ENCODE data around the gene SPATA19.

Gene SPATA19

DNA sequence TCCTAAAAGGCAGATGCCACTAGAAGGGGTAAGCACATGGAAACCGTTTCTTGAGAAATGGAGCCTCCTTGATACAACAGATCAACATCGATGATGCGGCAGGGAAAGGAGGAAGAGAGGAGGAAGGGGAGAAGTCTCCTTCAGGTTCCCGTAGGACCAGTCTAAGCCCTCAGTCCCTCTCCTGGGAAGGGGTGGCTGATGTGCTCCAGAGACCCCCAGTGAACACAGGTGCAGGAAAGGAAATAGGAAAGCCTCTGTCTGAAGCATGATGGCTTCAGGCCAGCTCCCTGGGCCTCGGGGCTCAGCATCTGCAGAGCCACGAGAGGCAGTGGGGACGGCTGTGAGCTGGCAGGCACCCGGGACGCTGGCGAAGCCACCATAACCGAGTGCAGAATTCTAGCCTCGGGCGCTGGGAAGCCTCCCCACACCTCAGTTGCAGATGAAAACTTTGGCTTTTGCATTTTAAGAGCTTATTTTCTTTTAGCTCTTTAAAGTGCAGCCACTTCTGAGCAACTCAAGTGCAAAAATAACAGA, 1.8 kb downstream of the SPATA19 start:
- TF ChIP-seq GATA3 (IDR thresholded peaks at IDR 0.05; ENCODE audit: low read depth, low read length), result no peak
- TF ChIP-seq GATA2 (IDR thresholded peaks at IDR 0.05; ENCODE audit: low read depth, low read length), result no peak

DNA sequence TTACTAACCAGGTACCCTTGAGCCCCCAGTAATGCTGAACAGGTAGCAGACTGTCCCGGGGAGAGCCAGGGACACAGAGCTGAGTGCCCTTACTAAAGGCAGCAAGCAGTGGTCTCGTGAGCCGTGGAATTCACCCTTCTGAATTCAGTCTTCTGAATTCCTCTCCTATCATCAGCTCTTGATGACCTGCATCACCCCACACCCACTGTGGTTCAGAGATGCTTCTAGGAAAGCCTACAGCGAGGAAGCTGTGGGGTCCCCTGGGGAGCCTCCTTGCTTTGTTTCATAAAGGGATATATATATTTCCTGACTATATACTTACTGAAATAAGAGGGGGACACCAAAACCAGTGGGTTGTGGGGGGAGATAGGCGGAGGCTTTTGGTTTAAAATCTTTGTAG, 2.6 kb downstream of the SPATA19 start:
- no peak for TF ChIP-seq GATA3 (IDR thresholded peaks at IDR 0.05; ENCODE audit: low read depth, low read length)
- no peak for TF ChIP-seq GATA2 (IDR thresholded peaks at IDR 0.05; ENCODE audit: low read depth, low read length)

DNA sequence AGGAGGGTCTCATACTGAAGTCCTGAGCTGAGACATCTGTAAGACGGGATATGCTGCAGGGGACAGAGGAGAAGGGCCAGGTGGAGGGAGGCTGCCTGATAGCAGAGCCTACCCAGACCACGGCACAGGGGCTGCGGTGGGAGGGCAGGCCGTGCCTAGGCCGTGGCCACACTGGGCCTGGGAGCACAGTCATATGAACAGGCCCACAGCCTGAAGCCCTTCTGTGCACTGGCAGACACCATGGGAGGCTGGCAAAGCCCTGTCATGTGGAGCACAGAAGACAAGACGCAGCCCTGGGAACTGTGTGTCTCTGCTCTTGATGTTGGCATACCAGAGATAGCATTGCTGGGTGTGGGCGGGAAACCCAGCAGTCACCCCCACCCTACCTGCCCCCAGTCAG, 3.3 kb downstream of the SPATA19 start:
- TF ChIP-seq GATA2 (IDR thresholded peaks at IDR 0.05; ENCODE audit: low read depth, low read length), result no peak
- TF ChIP-seq GATA3 (IDR thresholded peaks at IDR 0.05; ENCODE audit: low read depth, low read length), result no peak

DNA sequence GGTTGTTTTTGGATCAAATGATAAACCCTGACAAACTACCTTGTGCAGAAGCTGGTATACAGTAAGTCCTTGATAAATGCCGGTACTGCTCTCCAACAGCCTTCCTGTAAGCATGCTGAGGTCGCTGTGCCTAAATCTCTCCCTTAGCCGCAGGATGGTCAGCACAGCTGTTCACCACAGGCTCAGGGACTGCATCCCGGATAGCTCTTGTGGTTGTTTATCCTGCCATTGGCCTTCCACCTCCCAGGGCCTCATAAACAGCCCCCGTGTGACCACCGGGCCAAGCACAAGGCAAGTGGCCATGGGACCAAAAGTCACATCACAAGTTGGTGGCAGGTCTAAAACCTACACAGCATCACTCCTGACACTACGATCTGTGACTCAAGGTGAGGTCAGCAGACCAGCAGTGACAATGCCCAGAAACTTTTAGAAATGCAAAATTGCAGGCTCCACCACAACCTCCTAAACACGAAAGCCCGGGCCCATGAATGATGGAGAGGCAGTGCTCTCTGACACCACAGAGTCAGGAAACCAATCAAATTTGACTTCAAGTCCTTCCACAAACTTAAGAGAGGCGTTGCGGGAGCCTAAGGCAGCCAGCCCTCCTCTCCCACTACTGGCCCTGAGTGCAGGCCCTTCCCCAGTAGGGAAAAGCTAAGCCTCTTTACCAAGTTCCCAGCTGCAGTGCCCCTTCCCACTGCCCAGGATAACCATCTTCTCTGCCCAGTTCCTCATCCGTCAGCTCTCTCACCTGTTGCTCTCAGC, 3.9 kb downstream of the SPATA19 start:
- TF ChIP-seq GATA2 (IDR thresholded peaks at IDR 0.05; ENCODE audit: low read depth, low read length), result no peak
- no peak for TF ChIP-seq GATA3 (IDR thresholded peaks at IDR 0.05; ENCODE audit: low read depth, low read length)

DNA sequence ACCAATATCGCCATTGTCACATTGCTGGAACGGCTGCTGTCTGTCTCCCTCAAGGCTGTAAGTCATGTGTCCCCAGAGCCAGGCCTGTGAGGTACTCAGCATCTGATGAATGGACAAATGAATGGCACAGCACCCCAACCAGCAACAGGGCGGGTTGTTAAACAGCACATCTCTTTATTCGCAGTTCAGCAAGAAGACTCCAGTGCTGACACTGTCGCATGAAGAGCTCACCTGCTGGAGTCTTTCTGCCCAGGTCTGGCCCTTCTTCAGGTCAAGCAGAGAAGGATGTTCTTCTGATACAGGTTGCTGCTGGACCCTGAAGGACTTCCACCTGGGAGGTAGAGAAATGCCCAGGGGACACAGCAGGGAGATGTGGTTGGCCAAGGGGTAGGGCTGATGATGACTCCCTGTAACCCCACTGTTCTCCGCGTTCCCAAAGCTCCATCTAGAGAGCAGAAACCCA, 4.8 kb downstream of the SPATA19 start:
- no peak for TF ChIP-seq GATA3 (IDR thresholded peaks at IDR 0.05; ENCODE audit: low read depth, low read length)
- no peak for TF ChIP-seq GATA2 (IDR thresholded peaks at IDR 0.05; ENCODE audit: low read depth, low read length)

DNA sequence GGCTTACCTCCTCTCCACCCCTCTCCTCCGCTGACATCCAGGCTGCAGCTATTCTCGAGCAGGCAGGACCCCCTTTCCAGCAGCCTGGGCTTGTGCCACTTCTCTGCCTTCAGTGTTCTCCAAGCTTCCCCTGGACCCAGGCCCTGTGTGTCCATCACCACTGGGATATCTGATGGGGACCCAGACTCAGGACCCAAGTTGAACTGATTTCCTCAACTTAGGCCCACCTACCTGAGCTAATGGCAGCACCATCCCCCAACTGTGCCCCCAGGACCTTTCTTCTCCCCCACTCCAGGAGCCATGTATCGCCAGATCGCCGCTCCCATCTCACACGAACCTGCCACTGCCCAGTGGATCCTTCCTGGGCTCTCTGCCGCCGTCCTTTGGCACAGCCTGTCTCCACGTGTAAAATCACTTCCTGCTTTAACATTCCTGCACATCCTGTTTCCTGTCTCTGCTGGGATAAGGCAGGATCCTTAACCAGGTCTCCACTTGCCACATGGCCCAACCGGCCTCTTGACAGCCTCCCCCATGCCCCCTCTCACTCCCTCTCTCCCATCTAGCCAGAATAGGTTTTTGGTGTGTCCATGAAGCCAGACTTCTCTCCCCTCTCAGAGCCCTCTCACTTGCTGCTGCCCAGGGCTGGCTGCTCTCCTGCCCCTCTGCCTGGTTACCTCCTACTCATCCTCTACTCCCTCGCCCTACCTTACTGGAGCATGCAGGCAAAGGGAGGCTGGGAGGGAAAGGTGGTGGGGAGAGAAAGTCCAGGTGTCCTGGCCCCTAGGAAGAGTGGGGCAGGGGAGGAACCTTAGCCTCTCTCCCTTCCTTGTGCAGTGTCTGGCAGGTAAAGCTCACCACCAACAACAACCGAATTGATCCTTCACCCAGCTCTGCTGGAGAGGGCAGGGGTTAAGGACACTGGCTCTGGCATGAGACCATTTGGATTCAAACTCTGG, 9.4 kb downstream of the SPATA19 start:
- TF ChIP-seq GATA3 (IDR thresholded peaks at IDR 0.05; ENCODE audit: low read depth, low read length) (no peak), GATA2 (IDR thresholded peaks at IDR 0.05; ENCODE audit: low read depth, low read length) (no peak)

DNA sequence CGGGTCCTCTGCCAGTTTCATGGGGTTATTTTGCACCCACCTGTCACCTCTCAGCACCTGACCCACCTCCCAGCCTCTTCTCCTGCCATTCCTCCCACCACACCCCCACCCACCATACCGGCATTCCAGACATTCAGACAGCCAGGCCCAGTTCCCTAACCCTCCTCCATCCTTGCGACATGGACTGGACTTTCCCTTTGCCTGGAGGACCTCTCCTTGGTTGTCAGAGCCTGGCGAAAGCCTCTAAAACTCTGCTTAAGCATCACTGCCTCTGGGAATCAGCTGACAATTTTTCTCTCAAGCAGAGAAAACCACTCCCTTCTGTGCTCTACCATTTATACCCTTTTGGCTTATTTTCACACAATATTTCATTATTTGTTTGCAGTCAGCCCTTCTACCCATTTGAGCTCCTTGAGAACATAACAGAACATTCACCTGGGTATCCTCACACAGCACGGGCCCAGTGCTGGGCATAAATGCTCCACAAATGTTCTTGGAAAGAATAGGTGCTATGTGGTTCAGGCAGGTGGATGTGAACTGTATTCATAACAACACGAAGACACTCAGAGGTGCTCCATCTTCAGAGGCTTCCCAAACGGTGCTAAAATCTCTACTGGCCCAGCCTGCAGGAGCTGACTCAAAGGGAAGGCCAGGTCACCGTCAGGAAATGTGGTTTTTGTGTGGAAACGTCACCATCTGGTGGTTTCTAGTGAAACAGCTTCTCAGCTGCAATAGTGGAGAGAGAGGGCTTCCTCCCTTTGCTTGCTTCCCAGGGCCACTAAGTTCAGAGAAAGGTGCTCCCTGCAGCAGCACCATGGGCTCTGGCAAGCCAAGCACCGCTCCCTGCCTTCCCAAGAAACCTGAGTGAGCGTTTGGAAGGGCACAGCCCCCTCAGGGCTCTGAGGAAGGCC, 10.4 kb downstream of the SPATA19 start:
- TF ChIP-seq GATA3 (IDR thresholded peaks at IDR 0.05; ENCODE audit: low read depth, low read length), result no peak
- no peak for TF ChIP-seq GATA2 (IDR thresholded peaks at IDR 0.05; ENCODE audit: low read depth, low read length)

DNA sequence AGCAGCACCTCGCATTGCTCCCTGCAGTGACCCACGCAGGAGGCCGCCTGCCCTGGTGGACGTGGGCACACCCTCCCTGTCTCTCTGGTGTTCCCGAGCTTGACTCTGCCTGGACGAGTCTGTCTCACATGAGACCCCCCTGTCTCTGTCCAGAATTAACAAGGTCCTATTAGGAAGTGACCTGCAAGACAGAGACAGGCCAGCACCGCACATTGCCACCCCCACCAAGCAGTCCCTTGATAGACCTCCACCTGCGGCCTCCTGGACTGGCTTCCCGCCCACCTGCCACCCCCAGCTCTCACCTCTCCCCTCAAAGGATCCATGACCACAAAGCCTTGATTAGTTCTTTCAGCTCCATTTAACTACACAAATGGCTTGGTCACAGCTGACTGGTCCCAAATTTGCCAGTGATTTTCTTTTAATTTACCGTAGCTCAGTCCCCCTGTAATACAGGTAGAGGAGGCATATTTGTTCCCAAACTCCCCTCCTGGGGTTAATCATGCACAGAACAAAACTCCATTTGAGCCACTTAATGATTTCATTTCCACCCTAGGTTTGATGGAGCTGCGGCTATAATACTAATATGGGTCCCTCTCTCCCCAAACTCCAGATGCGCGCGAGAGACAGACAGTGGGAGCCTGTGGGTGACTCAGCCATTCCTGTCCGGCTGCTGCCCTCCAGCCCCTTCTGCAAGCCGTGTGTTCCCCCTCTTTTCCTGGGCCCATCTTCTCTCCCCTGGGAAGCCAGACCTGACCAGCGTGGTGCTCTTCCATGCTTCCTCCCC, 11.2 kb downstream of the SPATA19 start:
- TF ChIP-seq GATA3 (IDR thresholded peaks at IDR 0.05; ENCODE audit: low read depth, low read length) (no peak), GATA2 (IDR thresholded peaks at IDR 0.05; ENCODE audit: low read depth, low read length) (no peak)

DNA sequence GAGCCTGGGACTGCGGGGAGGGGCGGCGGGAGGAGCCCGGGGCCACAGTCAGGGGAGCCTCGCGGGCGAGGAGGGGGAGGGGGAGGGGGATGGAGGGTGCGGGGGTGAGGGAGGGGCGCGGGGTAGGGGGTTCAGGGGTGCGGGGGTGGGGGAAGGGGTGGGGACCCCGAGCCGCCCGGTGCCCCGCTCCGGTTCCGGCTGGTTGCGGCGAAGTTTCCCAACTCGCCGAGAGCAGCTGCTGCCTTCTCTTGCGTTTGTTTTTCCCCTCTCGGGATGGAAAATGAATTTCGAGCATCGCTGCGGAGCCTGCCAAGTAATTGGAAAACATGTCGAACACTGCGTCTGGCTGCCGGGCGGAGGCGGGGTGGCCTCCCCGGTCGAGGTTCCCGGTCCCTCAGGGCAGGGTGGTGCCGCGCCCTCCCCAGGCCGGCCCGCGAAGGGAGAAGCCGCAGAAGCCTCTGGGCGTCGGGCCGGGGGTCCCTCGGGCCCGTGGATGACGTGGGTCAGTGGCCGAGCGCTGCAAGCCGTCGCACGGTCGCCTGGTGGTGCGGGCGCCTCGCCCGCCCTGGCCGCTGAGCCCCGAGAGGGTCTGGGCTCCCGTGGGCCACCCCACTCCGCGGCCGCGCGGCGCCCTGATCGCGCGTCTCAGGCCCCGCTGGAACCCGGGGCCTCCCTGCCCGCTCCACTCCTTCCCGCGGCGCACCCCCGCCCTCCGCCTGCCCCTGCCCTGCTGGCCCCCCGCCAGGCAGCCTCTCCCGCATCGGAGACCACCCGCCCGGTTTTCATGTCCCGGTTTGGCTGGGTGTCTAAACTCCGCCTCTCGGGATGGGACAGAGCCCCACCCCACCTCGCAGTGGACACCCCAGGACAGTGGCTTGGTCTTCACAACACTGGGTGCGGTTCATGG, 12.1 kb downstream of the SPATA19 start:
- TF ChIP-seq GATA3 (IDR thresholded peaks at IDR 0.05; ENCODE audit: low read depth, low read length) (no peak), GATA2 (IDR thresholded peaks at IDR 0.05; ENCODE audit: low read depth, low read length) (no peak)

DNA sequence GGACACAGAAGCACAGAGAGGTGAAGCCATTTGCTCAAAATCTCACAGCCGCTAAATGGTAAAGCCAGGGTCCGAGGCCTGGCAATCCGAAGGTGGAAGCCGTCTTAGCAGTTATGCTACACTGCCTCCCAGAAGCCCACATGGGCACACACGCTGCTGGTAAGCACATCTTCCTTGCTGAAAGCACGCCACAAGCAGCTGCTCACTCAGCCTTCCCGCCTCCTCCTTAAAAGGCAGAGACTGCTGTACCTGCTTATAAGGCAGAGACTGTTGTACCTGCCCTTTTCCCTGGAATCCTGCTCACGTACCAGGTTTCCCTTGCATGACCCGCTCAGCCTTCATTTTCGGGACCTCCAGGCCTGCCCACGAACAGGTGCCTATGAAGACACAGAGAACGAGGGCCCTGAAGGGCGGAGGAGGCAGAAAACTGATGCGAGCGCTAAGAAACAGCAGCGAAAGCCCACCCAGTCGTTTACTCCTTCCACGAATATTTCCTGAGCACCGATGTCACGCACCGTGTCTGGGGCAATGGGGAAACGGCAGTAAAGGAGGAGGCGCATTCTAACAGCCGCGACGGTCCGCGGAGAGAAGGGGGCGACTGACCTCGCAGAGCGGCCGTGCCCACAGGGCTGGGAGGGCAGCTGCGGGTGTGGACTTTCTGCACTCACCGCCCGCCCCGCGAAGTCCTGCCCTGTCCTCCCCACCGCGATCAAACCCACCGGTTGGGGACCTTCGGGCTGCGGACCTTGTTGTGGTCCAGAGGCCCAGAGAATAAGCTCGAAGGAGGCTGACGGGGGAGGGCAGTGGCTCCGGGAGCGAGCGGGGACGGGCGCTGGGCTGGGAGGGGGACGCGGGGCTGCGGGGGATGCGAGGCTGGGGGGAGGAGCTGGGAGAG, 13.0 kb downstream of the SPATA19 start:
- TF ChIP-seq GATA2 (IDR thresholded peaks at IDR 0.05; ENCODE audit: low read depth, low read length) (no peak), GATA3 (IDR thresholded peaks at IDR 0.05; ENCODE audit: low read depth, low read length) (no peak)
